PFSK-1 (cell line): Measurements from ENCODE around the gene POLR3A.

Experiments used
- POLR2AphosphoS5 ChIP-seq: IDR thresholded peaks from 2 replicates; pipeline ENCODE4 v1.6.1; 2012; ENCODE audit warnings: low read depth, mild to moderate bottlenecking, control low read depth, low read length, moderate library complexity
- SIN3A ChIP-seq: IDR thresholded peaks from 2 replicates; pipeline ENCODE4 v1.6.1; 2012; ENCODE audit warnings: mild to moderate bottlenecking, low read length, moderate library complexity, borderline replicate concordance; ENCODE audit not compliant: insufficient read depth
- TAF1 ChIP-seq: IDR thresholded peaks from 2 replicates; pipeline ENCODE4 v1.6.1; 2012; ENCODE audit warnings: low read length, control low read depth, borderline replicate concordance; ENCODE audit not compliant: insufficient read depth
- TF ChIP-seq, protein P1 (sequence below), 2 experiments: IDR thresholded peaks; 2 replicates each; pipeline versions ENCODE4 v1.6.1 to v1.8.0; 2011 to 2012; ENCODE audit warnings: low read depth in 2 of 2, low read length in 2 of 2, control low read depth in 1 of 2, inconsistent platforms in 1 of 2, mild to moderate bottlenecking in 1 of 2, moderate library complexity in 1 of 2; ENCODE audit not compliant: insufficient read depth in 1 of 2

DNA sequence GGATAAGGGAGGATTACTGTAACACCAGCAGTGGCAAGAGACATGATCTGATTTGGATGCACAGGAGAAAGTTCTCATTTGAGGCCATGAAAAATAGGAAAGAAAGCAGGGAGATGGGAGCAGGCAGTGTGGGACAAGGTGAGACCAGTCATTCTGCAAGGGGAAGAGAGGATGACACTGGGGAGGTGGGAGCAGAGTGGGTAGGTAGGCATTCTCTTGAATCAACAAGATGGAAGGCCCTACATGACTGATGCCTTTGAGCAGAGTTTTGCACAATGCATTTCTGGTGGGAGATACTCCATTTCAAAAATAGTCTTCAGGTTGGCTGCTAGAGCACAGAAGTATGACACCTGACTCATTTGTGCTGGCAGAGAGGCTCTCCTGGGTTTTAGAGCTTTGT lies 14.9 kb upstream of the POLR3A start:
- TF ChIP-seq POLR2AphosphoS5, result no peak
- TF ChIP-seq TAF1, result no peak
- TF ChIP-seq, protein P1, sequence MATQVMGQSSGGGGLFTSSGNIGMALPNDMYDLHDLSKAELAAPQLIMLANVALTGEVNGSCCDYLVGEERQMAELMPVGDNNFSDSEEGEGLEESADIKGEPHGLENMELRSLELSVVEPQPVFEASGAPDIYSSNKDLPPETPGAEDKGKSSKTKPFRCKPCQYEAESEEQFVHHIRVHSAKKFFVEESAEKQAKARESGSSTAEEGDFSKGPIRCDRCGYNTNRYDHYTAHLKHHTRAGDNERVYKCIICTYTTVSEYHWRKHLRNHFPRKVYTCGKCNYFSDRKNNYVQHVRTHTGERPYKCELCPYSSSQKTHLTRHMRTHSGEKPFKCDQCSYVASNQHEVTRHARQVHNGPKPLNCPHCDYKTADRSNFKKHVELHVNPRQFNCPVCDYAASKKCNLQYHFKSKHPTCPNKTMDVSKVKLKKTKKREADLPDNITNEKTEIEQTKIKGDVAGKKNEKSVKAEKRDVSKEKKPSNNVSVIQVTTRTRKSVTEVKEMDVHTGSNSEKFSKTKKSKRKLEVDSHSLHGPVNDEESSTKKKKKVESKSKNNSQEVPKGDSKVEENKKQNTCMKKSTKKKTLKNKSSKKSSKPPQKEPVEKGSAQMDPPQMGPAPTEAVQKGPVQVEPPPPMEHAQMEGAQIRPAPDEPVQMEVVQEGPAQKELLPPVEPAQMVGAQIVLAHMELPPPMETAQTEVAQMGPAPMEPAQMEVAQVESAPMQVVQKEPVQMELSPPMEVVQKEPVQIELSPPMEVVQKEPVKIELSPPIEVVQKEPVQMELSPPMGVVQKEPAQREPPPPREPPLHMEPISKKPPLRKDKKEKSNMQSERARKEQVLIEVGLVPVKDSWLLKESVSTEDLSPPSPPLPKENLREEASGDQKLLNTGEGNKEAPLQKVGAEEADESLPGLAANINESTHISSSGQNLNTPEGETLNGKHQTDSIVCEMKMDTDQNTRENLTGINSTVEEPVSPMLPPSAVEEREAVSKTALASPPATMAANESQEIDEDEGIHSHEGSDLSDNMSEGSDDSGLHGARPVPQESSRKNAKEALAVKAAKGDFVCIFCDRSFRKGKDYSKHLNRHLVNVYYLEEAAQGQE (IDR thresholded peaks at IDR 0.05; ENCODE audit: insufficient read depth in 1 of 2, low read depth in 2 of 2, low read length in 2 of 2), result no peak
- TF ChIP-seq SIN3A, result no peak
